ENCODE measurements around the gene ABTB2. TPM values are rescaled to one million over a fixed set of nuclear protein-coding genes. Genes with fewer than 3 reads are reported as not detected.

ABTB2 gene
- total RNA-seq, 2 donors from 2014 or later: 2.1 to 4.3 TPM

- DNase-seq (no peak), ATAC-seq (no peak)
- 78 to 100% methylated on average over 2 to 5 of the region's 5 CpGs for WGBS, 2 donors
- intact Hi-C loops (cut with DNase I): no loop called here
- Histone ChIP-seq H3K9me3 (no peaks in the 10 kb centered on the region), H3K27ac (no peak overlapping the region), H3K36me3 (replicated peaks in 1 of 2; ENCODE audit: insufficient read depth in 1 of 2, low read depth in 2 of 2) (peaks cover 12 to 49% of the 10 kb centered on the region in 2 donors), H3K27me3 (no peaks in the 10 kb centered on the region), H3K4me1 (no peaks in the 10 kb centered on the region), H3K4me3 (no peak overlapping the region)
- TF ChIP-seq POLR2A (IDR thresholded peaks at IDR 0.05) (no peak), CTCF (IDR thresholded peaks at IDR 0.05) (no peak)
Observed at GRCh38 chr11:34145073-34145472, 212.7 kb downstream of the ABTB2 start.

GRCh38 chr11:34143048-34143447 lies 214.8 kb downstream of the ABTB2 start:
- 74 to 81% methylated on average over 2 of the region's 2 CpGs for WGBS, 2 donors
- TF ChIP-seq CTCF (IDR thresholded peaks at IDR 0.05) (no peak), POLR2A (IDR thresholded peaks at IDR 0.05) (no peak)
- H3K4me3 ChIP-seq: no peak overlapping the region
- intact Hi-C loops (cut with DNase I): no loop called here
- peaks cover 12 to 52% of the 10 kb centered on the region in 2 donors for H3K36me3 ChIP-seq (replicated peaks in 1 of 2; ENCODE audit: insufficient read depth in 1 of 2, low read depth in 2 of 2)
- ATAC-seq (no peak), DNase-seq (no peak)
- no peaks in the 10 kb centered on the region for H3K27me3 ChIP-seq
- H3K9me3 ChIP-seq: no peaks in the 10 kb centered on the region
- H3K27ac ChIP-seq: no peak overlapping the region
- no peaks in the 10 kb centered on the region for H3K4me1 ChIP-seq

- H3K27ac ChIP-seq: no peak overlapping the region
- H3K36me3 ChIP-seq (replicated peaks in 1 of 2; ENCODE audit: insufficient read depth in 1 of 2, low read depth in 2 of 2): peaks cover 5 to 45% of the 10 kb centered on the region in 2 donors
- ATAC-seq (no peak), DNase-seq (no peak)
- intact Hi-C loops (cut with DNase I): no loop called here
- no peaks in the 10 kb centered on the region for H3K27me3 ChIP-seq
- TF ChIP-seq CTCF (IDR thresholded peaks at IDR 0.05) (no peak), POLR2A (IDR thresholded peaks at IDR 0.05) (no peak)
- no peak overlapping the region for H3K4me3 ChIP-seq
- H3K4me1 ChIP-seq: no peaks in the 10 kb centered on the region
- 93 to 95% methylated on average over 6 to 11 of the region's 11 CpGs for WGBS, 2 donors
- H3K9me3 ChIP-seq: no peaks in the 10 kb centered on the region
Observed at GRCh38 chr11:34140149-34140548, 217.7 kb downstream of the ABTB2 start.

- intact Hi-C loops (cut with DNase I): no loop called here
- TF ChIP-seq CTCF (IDR thresholded peaks at IDR 0.05): no peak
- DNase-seq: no peak
- Histone ChIP-seq H3K27ac (no peak overlapping the region), H3K9me3 (no peaks in the 10 kb centered on the region), H3K4me1 (no peaks in the 10 kb centered on the region), H3K27me3 (no peaks in the 10 kb centered on the region), H3K4me3 (no peak overlapping the region), H3K36me3 (replicated peaks in 1 of 2; ENCODE audit: insufficient read depth in 1 of 2, low read depth in 2 of 2) (peaks cover 11 to 49% of the 10 kb centered on the region in 2 donors)
- ATAC-seq: no peak
- 86 to 94% methylated on average over 7 of the region's 7 CpGs for WGBS, 2 donors
Observed at GRCh38 chr11:34139346-34139745, 218.5 kb downstream of the ABTB2 start.

GRCh38 chr11:34136420-34136819 lies 221.4 kb downstream of the ABTB2 start:
- H3K4me1 ChIP-seq: no peaks in the 10 kb centered on the region
- ATAC-seq (no peak), DNase-seq (no peak)
- TF ChIP-seq POLR2A (IDR thresholded peaks at IDR 0.05) (no peak), CTCF (IDR thresholded peaks at IDR 0.05) (no peak)
- intact Hi-C loops (cut with DNase I): no loop called here
- H3K36me3 ChIP-seq (replicated peaks in 1 of 2; ENCODE audit: insufficient read depth in 1 of 2, low read depth in 2 of 2): peaks cover 14 to 49% of the 10 kb centered on the region in 2 donors
- no peaks in the 10 kb centered on the region for H3K9me3 ChIP-seq
- no peak overlapping the region for H3K4me3 ChIP-seq
- no peaks in the 10 kb centered on the region for H3K27me3 ChIP-seq
- H3K27ac ChIP-seq: no peak overlapping the region
- 93 to 96% methylated on average over 4 to 8 of the region's 8 CpGs for WGBS, 2 donors

Data from body of pancreas (tissue), 4 donors.